ENCODE results near the gene MFSD2B.

DNA sequence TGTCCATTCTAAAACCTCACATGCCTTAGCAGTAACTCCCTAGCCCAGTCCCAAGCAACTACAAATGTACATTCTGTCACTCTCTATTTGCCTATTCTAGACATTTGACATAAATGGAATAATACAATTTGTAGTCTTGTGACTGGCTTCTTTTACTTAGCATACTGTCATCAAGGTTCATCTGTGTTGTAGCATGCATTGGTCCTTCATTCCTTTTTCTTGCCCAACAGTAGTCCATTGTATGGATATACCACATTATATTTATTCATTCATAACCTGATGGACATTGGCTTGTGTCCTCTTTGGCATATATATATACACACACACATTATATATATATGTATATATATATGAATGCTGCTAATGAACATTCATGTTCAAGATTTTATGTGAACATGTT lies 2.2 kb upstream of the MFSD2B start:
- TF ChIP-seq TAF1 (IDR thresholded peaks at IDR 0.05; ENCODE audit: low read depth) = no peak
- TF ChIP-seq, protein P1, sequence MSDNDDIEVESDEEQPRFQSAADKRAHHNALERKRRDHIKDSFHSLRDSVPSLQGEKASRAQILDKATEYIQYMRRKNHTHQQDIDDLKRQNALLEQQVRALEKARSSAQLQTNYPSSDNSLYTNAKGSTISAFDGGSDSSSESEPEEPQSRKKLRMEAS (IDR thresholded peaks at IDR 0.05) = no peak
- TF ChIP-seq, protein P2, sequence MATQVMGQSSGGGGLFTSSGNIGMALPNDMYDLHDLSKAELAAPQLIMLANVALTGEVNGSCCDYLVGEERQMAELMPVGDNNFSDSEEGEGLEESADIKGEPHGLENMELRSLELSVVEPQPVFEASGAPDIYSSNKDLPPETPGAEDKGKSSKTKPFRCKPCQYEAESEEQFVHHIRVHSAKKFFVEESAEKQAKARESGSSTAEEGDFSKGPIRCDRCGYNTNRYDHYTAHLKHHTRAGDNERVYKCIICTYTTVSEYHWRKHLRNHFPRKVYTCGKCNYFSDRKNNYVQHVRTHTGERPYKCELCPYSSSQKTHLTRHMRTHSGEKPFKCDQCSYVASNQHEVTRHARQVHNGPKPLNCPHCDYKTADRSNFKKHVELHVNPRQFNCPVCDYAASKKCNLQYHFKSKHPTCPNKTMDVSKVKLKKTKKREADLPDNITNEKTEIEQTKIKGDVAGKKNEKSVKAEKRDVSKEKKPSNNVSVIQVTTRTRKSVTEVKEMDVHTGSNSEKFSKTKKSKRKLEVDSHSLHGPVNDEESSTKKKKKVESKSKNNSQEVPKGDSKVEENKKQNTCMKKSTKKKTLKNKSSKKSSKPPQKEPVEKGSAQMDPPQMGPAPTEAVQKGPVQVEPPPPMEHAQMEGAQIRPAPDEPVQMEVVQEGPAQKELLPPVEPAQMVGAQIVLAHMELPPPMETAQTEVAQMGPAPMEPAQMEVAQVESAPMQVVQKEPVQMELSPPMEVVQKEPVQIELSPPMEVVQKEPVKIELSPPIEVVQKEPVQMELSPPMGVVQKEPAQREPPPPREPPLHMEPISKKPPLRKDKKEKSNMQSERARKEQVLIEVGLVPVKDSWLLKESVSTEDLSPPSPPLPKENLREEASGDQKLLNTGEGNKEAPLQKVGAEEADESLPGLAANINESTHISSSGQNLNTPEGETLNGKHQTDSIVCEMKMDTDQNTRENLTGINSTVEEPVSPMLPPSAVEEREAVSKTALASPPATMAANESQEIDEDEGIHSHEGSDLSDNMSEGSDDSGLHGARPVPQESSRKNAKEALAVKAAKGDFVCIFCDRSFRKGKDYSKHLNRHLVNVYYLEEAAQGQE (IDR thresholded peaks at IDR 0.05; ENCODE audit: low read depth) = no peak
- TF ChIP-seq CEBPB (IDR thresholded peaks at IDR 0.05) = no peak
- no peak for TF ChIP-seq EP300 (IDR thresholded peaks at IDR 0.05; ENCODE audit: borderline replicate concordance)
- no peak for TF ChIP-seq RAD21 (IDR thresholded peaks at IDR 0.05; ENCODE audit: low read depth)
- no peak for TF ChIP-seq CREB1 (IDR thresholded peaks at IDR 0.05; ENCODE audit: low read depth)
- no peak for TF ChIP-seq YY1 (IDR thresholded peaks at IDR 0.05; ENCODE audit: low read depth)
- TF ChIP-seq EGR1 (IDR thresholded peaks at IDR 0.05) = no peak
- TF ChIP-seq ZBTB7A (IDR thresholded peaks at IDR 0.05; ENCODE audit: low read depth) = no peak
- TF ChIP-seq, protein P3, sequence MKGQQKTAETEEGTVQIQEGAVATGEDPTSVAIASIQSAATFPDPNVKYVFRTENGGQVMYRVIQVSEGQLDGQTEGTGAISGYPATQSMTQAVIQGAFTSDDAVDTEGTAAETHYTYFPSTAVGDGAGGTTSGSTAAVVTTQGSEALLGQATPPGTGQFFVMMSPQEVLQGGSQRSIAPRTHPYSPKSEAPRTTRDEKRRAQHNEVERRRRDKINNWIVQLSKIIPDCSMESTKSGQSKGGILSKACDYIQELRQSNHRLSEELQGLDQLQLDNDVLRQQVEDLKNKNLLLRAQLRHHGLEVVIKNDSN (IDR thresholded peaks at IDR 0.05) = no peak
- TF ChIP-seq TEAD4 (IDR thresholded peaks at IDR 0.05) = no peak
- TF ChIP-seq NFIC (IDR thresholded peaks at IDR 0.05) = no peak
- TF ChIP-seq FOXM1 (IDR thresholded peaks at IDR 0.05; ENCODE audit: borderline replicate concordance, low read depth) = no peak
